HEK293 (cell line): ENCODE measurements around the gene MINAR2.

ENCODE experiments used
- CTCF ChIA-PET: fragments of 350-600 bp; formaldehyde crosslinking; extraction: SDS; loops from one replicate; lab custom pipeline; 2021; ENCODE audit warnings: antibody characterized with exemption; lab: Yijun Ruan, JAX
- POLR2A ChIA-PET: fragments of 300-600 bp; formaldehyde crosslinking; extraction: SDS; loops from one replicate; lab custom pipeline; 2020; ENCODE audit warnings: antibody characterized with exemption, inconsistent platforms; lab: Yijun Ruan, JAX
- H3K27ac ChIP-seq: fragments of 200-500 bp; sonication (Bioruptor generic); 2 replicates; pipeline ENCODE4 v1.5.1; 2014; ENCODE audit warnings: low read depth, low read length, control low read depth, inconsistent platforms; ENCODE audit errors: extremely low read depth
- H3K36me3 ChIP-seq, 2 experiments: fragments of 200-500 bp in 1 of 2; sonication (Bioruptor generic) in 1 of 2; 1 replicate in 1 of 2; 2 replicates in 1 of 2; pipeline ENCODE4 v1.5.1; 2014 to 2017; ENCODE audit warnings: inconsistent platforms in 2 of 2, low read length in 2 of 2; ENCODE audit not compliant: control insufficient read depth in 2 of 2, insufficient read depth in 1 of 2
- H3K4me1 ChIP-seq: fragments of 200-500 bp; sonication (Bioruptor generic); 2 replicates; pipeline ENCODE4 v1.5.1; 2014; ENCODE audit warnings: mild to moderate bottlenecking, low read length, inconsistent platforms; ENCODE audit not compliant: control insufficient read depth, insufficient read depth
- H3K4me3 ChIP-seq: 2 replicates; pipeline ENCODE4 v1.5.1; 2011; ENCODE audit warnings: low read depth, mild to moderate bottlenecking, control low read depth, low read length, moderate library complexity
- H3K9me3 ChIP-seq: fragments of 200-500 bp; sonication (Bioruptor generic); 2 replicates; pipeline ENCODE4 v1.5.1; 2014; ENCODE audit warnings: low read depth, low read length, inconsistent platforms; ENCODE audit not compliant: control insufficient read depth, insufficient read depth
- CTCF ChIP-seq: fragments of 450-650 bp; formaldehyde crosslinking; IDR thresholded peaks from 2 replicates; pipeline ENCODE4 v1.5.1; 2016; ENCODE audit warnings: missing biosample characterization, missing genetic modification characterization
- GLIS1 ChIP-seq: fragments of 450-650 bp; formaldehyde crosslinking; IDR thresholded peaks from 2 replicates; pipeline ENCODE4 v1.5.1; 2016; ENCODE audit warnings: missing biosample characterization, missing genetic modification characterization
- SP7 ChIP-seq: fragments of 450-650 bp; formaldehyde crosslinking; IDR thresholded peaks from 2 replicates; pipeline ENCODE4 v1.5.1; 2016; ENCODE audit warnings: missing biosample characterization, missing genetic modification characterization
- TRIM28 ChIP-seq: IDR thresholded peaks from 2 replicates; pipeline ENCODE4 v1.6.1; 2011; ENCODE audit warnings: low read length, control low read depth, borderline replicate concordance
- ZBTB17 ChIP-seq: fragments of 450-650 bp; formaldehyde crosslinking; IDR thresholded peaks from 2 replicates; pipeline ENCODE4 v1.5.1; 2016; ENCODE audit warnings: missing biosample characterization, missing genetic modification characterization
- ZNF157 ChIP-seq: fragments of 450-650 bp; formaldehyde crosslinking; IDR thresholded peaks from 2 replicates; pipeline ENCODE4 v1.5.1; 2016; ENCODE audit warnings: missing biosample characterization, missing genetic modification characterization
- ZNF2 ChIP-seq: fragments of 450-650 bp; formaldehyde crosslinking; IDR thresholded peaks from 2 replicates; pipeline ENCODE4 v1.5.1; 2016; ENCODE audit warnings: missing biosample characterization, missing genetic modification characterization
- ZNF341 ChIP-seq: fragments of 450-650 bp; formaldehyde crosslinking; IDR thresholded peaks from 2 replicates; pipeline ENCODE4; 2016; ENCODE audit warnings: low read depth, missing biosample characterization, missing genetic modification characterization
- ZNF37A ChIP-seq: fragments of 450-650 bp; IDR thresholded peaks from 2 replicates; pipeline ENCODE4 v1.5.1; 2018; ENCODE audit warnings: missing biosample characterization, missing genetic modification characterization
- ZNF473 ChIP-seq: fragments of 450-650 bp; formaldehyde crosslinking; IDR thresholded peaks from 2 replicates; pipeline ENCODE4 v1.5.1; 2017; ENCODE audit warnings: missing biosample characterization, missing genetic modification characterization
- ZNF560 ChIP-seq: fragments of 450-650 bp; formaldehyde crosslinking; IDR thresholded peaks from 2 replicates; pipeline ENCODE4 v1.5.1; 2017; ENCODE audit warnings: missing biosample characterization, missing genetic modification characterization, borderline replicate concordance
- ZNF624 ChIP-seq: fragments of 450-650 bp; formaldehyde crosslinking; IDR thresholded peaks from 2 replicates; pipeline ENCODE4 v1.5.1; 2017; ENCODE audit warnings: missing biosample characterization, missing genetic modification characterization
- ZNF654 ChIP-seq: fragments of 450-650 bp; formaldehyde crosslinking; IDR thresholded peaks from 2 replicates; pipeline ENCODE4 v1.5.1; 2016; ENCODE audit warnings: low read depth, missing biosample characterization, missing genetic modification characterization
- ZNF660 ChIP-seq: fragments of 450-650 bp; IDR thresholded peaks from 2 replicates; pipeline ENCODE4 v1.5.1; 2018; ENCODE audit warnings: missing biosample characterization, mild to moderate bottlenecking, missing genetic modification characterization
- ZNF768 ChIP-seq: fragments of 450-650 bp; formaldehyde crosslinking; IDR thresholded peaks from 2 replicates; pipeline ENCODE4 v1.5.1; 2018; ENCODE audit warnings: missing biosample characterization, mild to moderate bottlenecking, missing genetic modification characterization
- ZNF791 ChIP-seq: fragments of 450-650 bp; formaldehyde crosslinking; IDR thresholded peaks from 2 replicates; pipeline ENCODE4 v1.5.1; 2016; ENCODE audit warnings: missing biosample characterization, missing genetic modification characterization
- TF ChIP-seq, protein P1 (sequence below): fragments of 450-650 bp; IDR thresholded peaks from 2 replicates; pipeline ENCODE4 v1.5.1; 2018; ENCODE audit warnings: missing biosample characterization, missing genetic modification characterization
- TF ChIP-seq, protein P2 (sequence below): fragments of 450-650 bp; IDR thresholded peaks from 2 replicates; pipeline ENCODE4 v1.5.1; 2018; ENCODE audit warnings: missing biosample characterization, mild to moderate bottlenecking, missing genetic modification characterization

MINAR2 gene

GRCh38 chr5:129770024-129770820 is 22.3 kb downstream of the MINAR2 start:
- H3K9me3 ChIP-seq: no peaks in the 10 kb centered on the region
- ChIA-PET CTCF (interaction anchor here (0.5 to 9.3 kb wide), 18 partner anchors 11 to 1921 kb away, joined by 3 to 256 read pairs (median 4); no protein-coding TSS in a partner anchor), POLR2A (no interaction called here)
- no peak overlapping the region for H3K4me3 ChIP-seq
- TF ChIP-seq ZNF157: no peak
- no peak for TF ChIP-seq ZNF768
- TF ChIP-seq ZNF473 (tag by site-specific recombination): no peak
- no peak for TF ChIP-seq ZBTB17 (tag by site-specific recombination)
- TF ChIP-seq GLIS1 (tag by site-specific recombination): no peak
- TF ChIP-seq ZNF341 (tag by site-specific recombination): no peak
- TF ChIP-seq, protein P1, sequence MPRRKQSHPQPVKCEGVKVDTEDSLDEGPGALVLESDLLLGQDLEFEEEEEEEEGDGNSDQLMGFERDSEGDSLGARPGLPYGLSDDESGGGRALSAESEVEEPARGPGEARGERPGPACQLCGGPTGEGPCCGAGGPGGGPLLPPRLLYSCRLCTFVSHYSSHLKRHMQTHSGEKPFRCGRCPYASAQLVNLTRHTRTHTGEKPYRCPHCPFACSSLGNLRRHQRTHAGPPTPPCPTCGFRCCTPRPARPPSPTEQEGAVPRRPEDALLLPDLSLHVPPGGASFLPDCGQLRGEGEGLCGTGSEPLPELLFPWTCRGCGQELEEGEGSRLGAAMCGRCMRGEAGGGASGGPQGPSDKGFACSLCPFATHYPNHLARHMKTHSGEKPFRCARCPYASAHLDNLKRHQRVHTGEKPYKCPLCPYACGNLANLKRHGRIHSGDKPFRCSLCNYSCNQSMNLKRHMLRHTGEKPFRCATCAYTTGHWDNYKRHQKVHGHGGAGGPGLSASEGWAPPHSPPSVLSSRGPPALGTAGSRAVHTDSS (tag by site-specific recombination): no peak
- TF ChIP-seq SP7 (tag by site-specific recombination): no peak
- no peaks in the 10 kb centered on the region for H3K36me3 ChIP-seq
- no peaks in the 10 kb centered on the region for H3K4me1 ChIP-seq
- no peak overlapping the region for H3K27ac ChIP-seq

GRCh38 chr5:129771058-129771838 is 23.4 kb downstream of the MINAR2 start:
- H3K9me3 ChIP-seq: no peaks in the 10 kb centered on the region
- H3K4me1 ChIP-seq: no peaks in the 10 kb centered on the region
- TF ChIP-seq ZNF2 (tag by site-specific recombination) (peak; percentile 47; the same call in 1 of the 2 replicates), ZNF654 (tag by site-specific recombination) (peak; percentile 87), ZNF791 (tag by site-specific recombination) (no peak), ZNF560 (no peak), CTCF (tag by site-specific recombination) (peak; percentile 51; the same call in 1 of the 2 replicates), ZNF660 (tag by site-specific recombination) (peak; percentile 29; the same call in 1 of the 2 replicates), ZNF37A (tag by site-specific recombination) (no peak), TRIM28 (no peak), ZNF624 (tag by site-specific recombination) (no peak)
- TF ChIP-seq, protein P2, sequence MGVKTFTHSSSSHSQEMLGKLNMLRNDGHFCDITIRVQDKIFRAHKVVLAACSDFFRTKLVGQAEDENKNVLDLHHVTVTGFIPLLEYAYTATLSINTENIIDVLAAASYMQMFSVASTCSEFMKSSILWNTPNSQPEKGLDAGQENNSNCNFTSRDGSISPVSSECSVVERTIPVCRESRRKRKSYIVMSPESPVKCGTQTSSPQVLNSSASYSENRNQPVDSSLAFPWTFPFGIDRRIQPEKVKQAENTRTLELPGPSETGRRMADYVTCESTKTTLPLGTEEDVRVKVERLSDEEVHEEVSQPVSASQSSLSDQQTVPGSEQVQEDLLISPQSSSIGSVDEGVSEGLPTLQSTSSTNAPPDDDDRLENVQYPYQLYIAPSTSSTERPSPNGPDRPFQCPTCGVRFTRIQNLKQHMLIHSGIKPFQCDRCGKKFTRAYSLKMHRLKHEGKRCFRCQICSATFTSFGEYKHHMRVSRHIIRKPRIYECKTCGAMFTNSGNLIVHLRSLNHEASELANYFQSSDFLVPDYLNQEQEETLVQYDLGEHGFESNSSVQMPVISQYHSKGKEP (tag by site-specific recombination): no peak
- H3K4me3 ChIP-seq: no peak overlapping the region
- CTCF ChIA-PET: interaction anchor here (0.6 to 9.3 kb wide), 34 partner anchors 10 to 1611 kb away, joined by 3 to 256 read pairs (median 3); partner anchors contain the start of gene MINAR2
- POLR2A ChIA-PET: interaction anchor here (1.1 kb wide), 1 partner anchor 82 kb away, joined by 4 read pairs; no protein-coding TSS in a partner anchor
- no peak overlapping the region for H3K27ac ChIP-seq
- no peaks in the 10 kb centered on the region for H3K36me3 ChIP-seq
